Pancreas (tissue), 10 donors: ENCODE results near the gene ARHGEF7. TPM values are rescaled to one million over a fixed set of nuclear protein-coding genes. Genes with fewer than 3 reads are reported as not detected.

Source experiments
- ATAC-seq, 4 donors: fragments of 200-7000 bp; cut with Tn5 transposase; one replicate each; pipeline versions ENCODE4 v1.8.0 to v1.9.1; 2020; ENCODE audit warnings: mild to moderate bottlenecking in 4 of 4, moderate library complexity in 4 of 4
- DNase-seq, 6 donors: peaks; one replicate each; pipeline ENCODE4 v3.0.0-alpha.2; 2020
- FAIRE-seq: peaks from 2 replicates; lab custom pipeline; 2012; peaks lifted over from hg19 to GRCh38; lab: Jason Lieb, UNC
- H3K27ac ChIP-seq, 4 donors: fragments of 200-600 bp; sonication (generic); 1 replicate in 3 of 4; 2 replicates in 1 of 4; pipeline versions ENCODE4 v1.5.0 to v1.8.0; 2020
- H3K27me3 ChIP-seq, 4 donors: fragments of 200-600 bp; one replicate each; pipeline ENCODE4 v1.8.0; 2021
- H3K36me3 ChIP-seq, 3 donors: fragments of 200-600 bp; sonication (generic) in 1 of 3; one replicate each; pipeline versions ENCODE4 v1.5.0 to v1.8.0; 2020 to 2021
- H3K4me1 ChIP-seq, 3 donors: fragments of 200-600 bp; one replicate each; pipeline ENCODE4 v1.8.0; 2021
- H3K4me3 ChIP-seq, 4 donors: fragments of 200-600 bp; sonication (generic) in 2 of 4; one replicate each; pipeline versions ENCODE4 v1.5.0 to v1.8.0; 2020 to 2021
- H3K9me3 ChIP-seq, 4 donors: fragments of 200-600 bp; one replicate each; pipeline ENCODE4 v1.8.0; 2021
- WGBS, 2 donors: extraction: QIAGEN DNeasy Blood & Tissue Kit; methylation state at CpG; one replicate each; pipeline ENCODE4 v1.1.7; 2013; 5-methylcytosine and 5-hydroxymethylcytosine counted together
- intact Hi-C, 3 donors: fragments of 100-400 bp; cut with DNase I; formaldehyde crosslinking; loops; one replicate each; pipeline versions ENCODE4 v1.11.1 to v1.14.2; 2022
- polyA plus RNA-seq, 2 donors: library from polyadenylated mRNA; stranded (reverse); fragments of 200-250 nt; gene quantifications; one replicate each; pipeline ENCODE4 v1.2.3, GENCODE V29; 2013
- total RNA-seq, 6 donors: library from RNA; stranded (reverse); fragmentation: NEBNext Ultra II Directional in 4 of 6; extraction: Animal tissue kit (Norgen Biotek cat#: 25700) in 4 of 6; gene quantifications; one replicate each; pipeline versions ENCODE4 v1.2.1 to v1.2.4, GENCODE V29; 2021 to 2023
- TF ChIP-seq, protein P1 (sequence below), 4 donors: fragments of 200-600 bp; sonication (generic) in 3 of 4; IDR thresholded peaks; one replicate each; pipeline versions ENCODE4 v1.5.0 to v1.8.0; 2021; ENCODE audit warnings: antibody characterized with exemption in 4 of 4
- donor health status: healthy with polysubstance abuse.
- donor health status: DM: no; HTN: no; CAD: no; lungs with moderate emphysema.
- donor health status: DM: no; HTN: no; CAD: no.
- donor health status: control.
- donor health status: control.
- donor health status: Bipolar disorder and iron deficiency.
- donor health status: DM: yes; HTN: yes; CAD: no.
- donor health status: DM: no; HTN: no; CAD: no.
- donor health status: DM: no; HTN: no; CAD: no.
- donor health status: DM: yes; HTN: yes; CAD: no.

Gene ARHGEF7
- total and polyA plus RNA-seq, 8 donors: 13.4 to 37.7 (median 22.2) TPM

DNA sequence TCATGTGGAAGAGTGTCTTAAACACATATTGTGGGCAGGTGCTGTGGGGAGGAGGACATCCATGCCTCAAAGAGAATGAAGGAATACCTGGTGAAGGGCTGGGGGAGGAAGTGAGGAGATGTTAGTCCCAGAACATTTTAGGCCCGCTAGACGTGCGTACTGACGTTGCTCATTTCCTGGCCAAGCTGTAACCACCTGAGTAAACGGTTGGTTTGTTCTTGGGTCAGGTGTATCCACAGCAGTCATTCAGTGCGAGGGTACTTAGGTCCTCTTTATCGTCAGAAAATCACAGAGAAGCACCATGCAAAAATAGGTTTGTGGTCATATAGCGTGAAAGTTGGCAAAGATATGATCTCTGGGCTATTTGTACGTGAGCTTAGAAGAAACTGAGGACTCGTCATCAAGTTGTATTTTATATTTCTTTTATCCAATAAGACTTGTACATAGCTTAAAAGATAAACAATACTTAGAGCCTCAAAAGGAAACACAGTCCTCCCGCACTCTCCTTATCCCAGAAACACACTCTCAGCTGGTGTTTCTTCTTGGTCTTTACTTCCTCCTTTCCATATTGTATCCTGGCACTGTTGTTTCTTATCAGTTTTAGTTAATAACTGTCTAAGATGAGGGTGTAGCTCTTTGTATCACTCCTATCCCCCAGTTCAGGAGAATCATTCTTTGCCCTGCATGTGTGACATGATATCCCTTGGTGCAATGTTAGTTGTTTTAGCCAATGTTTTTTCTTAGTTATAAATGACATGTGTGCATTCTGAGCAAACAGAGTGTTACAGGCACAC, 52.0 kb downstream of the ARHGEF7 start:
- FAIRE-seq: no peak
- WGBS, 2 donors: 67% methylated on average over 11 of the region's 11 CpGs

DNA sequence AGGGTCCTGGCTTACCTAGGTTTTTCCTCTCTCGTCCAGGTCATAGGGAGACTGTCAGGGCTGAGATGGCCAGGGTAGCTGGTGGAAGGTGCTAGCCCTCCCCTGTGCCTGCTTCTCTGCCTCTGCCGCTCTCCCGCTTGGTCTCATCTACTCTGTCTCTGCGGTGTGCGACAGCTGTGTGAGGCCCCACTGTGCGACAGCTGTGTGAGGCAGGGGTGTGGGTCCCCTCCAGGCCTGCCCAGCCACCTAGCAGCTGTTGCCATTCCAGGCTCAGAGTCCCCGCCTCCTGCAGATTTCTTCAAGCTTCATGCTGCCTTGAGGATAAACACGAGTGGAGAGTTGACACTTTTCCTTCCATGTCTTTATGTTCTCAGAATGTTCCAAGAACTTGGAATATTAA, 53.0 kb downstream of the ARHGEF7 start:
- TF ChIP-seq, protein P1, sequence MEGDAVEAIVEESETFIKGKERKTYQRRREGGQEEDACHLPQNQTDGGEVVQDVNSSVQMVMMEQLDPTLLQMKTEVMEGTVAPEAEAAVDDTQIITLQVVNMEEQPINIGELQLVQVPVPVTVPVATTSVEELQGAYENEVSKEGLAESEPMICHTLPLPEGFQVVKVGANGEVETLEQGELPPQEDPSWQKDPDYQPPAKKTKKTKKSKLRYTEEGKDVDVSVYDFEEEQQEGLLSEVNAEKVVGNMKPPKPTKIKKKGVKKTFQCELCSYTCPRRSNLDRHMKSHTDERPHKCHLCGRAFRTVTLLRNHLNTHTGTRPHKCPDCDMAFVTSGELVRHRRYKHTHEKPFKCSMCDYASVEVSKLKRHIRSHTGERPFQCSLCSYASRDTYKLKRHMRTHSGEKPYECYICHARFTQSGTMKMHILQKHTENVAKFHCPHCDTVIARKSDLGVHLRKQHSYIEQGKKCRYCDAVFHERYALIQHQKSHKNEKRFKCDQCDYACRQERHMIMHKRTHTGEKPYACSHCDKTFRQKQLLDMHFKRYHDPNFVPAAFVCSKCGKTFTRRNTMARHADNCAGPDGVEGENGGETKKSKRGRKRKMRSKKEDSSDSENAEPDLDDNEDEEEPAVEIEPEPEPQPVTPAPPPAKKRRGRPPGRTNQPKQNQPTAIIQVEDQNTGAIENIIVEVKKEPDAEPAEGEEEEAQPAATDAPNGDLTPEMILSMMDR (IDR thresholded peaks at IDR 0.05): no peak
- intact Hi-C loops: no loop called here
- Histone ChIP-seq H3K4me3 (no peak overlapping the region), H3K27ac (no peak overlapping the region), H3K36me3 (no peaks in the 10 kb centered on the region), H3K27me3 (no peaks in the 10 kb centered on the region), H3K9me3 (no peaks in the 10 kb centered on the region), H3K4me1 (peaks cover 8 to 12% (median 8%) of the 10 kb centered on the region in 3 donors)
- ATAC-seq (no peak), DNase-seq (no peak), FAIRE-seq (no peak)
- 82 to 84% methylated on average over 7 to 8 of the region's 8 CpGs for WGBS, 2 donors

More for the DNA sequence above, 52.0 kb downstream of the ARHGEF7 start:
- no peaks in the 10 kb centered on the region for H3K36me3 ChIP-seq
- no peaks in the 10 kb centered on the region for H3K9me3 ChIP-seq
- no peak overlapping the region for H3K4me3 ChIP-seq
- H3K4me1 ChIP-seq: peaks cover 8 to 13% (median 12%) of the 10 kb centered on the region in 3 donors
- DNase-seq: no peak
- TF ChIP-seq, protein P1 (IDR thresholded peaks at IDR 0.05): no peak
- intact Hi-C loops: no loop called here
- no peaks in the 10 kb centered on the region for H3K27me3 ChIP-seq
- H3K27ac ChIP-seq: peak overlapping the region in 1 of 4 donors; percentile 5
- ATAC-seq: peak in 3 of 4 donors; percentile 47 to 66 (median 65)

DNA sequence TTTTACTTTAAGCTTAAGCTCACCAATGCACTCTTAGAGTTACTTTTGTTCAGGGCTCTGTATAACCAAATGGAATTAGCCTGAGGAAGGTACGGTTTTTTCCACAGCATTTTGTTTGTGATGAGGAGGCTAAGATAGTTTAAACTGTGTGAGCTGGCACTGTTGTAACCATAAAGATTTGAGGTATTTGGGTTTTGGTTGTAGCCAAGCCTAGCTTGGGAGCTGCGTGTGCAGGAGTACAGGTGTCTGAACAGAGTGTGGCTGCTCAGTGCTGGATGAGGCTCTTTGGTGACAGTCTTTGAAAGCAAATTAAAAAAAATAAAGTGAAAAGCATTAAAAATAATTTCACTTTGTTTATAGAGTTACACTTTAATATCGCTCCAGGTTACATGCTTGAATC, 56.0 kb downstream of the ARHGEF7 start:
- 84 to 90% methylated on average over 3 of the region's 3 CpGs for WGBS, 2 donors
- Histone ChIP-seq H3K36me3 (no peaks in the 10 kb centered on the region), H3K4me1 (peaks cover 8 to 13% (median 12%) of the 10 kb centered on the region in 3 donors), H3K27ac (no peak overlapping the region), H3K4me3 (no peak overlapping the region), H3K9me3 (no peaks in the 10 kb centered on the region), H3K27me3 (no peaks in the 10 kb centered on the region)
- FAIRE-seq (no peak), DNase-seq (no peak), ATAC-seq (no peak)
- TF ChIP-seq, protein P1 (IDR thresholded peaks at IDR 0.05): no peak
- intact Hi-C loops: no loop called here

GRCh38 chr13:111171629-111172028, 56.5 kb downstream of the ARHGEF7 start:
- ATAC-seq (no peak), FAIRE-seq (no peak), DNase-seq (no peak)
- Histone ChIP-seq H3K4me1 (peaks cover 6 to 13% (median 10%) of the 10 kb centered on the region in 3 donors), H3K27ac (no peak overlapping the region), H3K4me3 (no peak overlapping the region), H3K9me3 (no peaks in the 10 kb centered on the region), H3K27me3 (no peaks in the 10 kb centered on the region), H3K36me3 (no peaks in the 10 kb centered on the region)
- WGBS, 2 donors: 94 to 95% methylated on average over 2 of the region's 2 CpGs
- intact Hi-C loops: no loop called here
- TF ChIP-seq, protein P1 (IDR thresholded peaks at IDR 0.05): no peak
